Keratinocyte (primary cell): ENCODE data around the gene EFHB. TPM values are rescaled to one million over a fixed set of nuclear protein-coding genes. Genes with fewer than 3 reads are reported as not detected.

Source experiments
- DNase-seq: peaks from one replicate; pipeline ENCODE4 v3.0.0-alpha.2; 2011; ENCODE audit warnings: low read depth, missing footprints, low spot score
- FAIRE-seq: peaks from 2 replicates; lab custom pipeline; 2011; peaks lifted over from hg19 to GRCh38; lab: Jason Lieb, UNC
- H2AFZ ChIP-seq: 2 replicates; pipeline ENCODE4 v1.6.0; 2012; ENCODE audit warnings: low read length, control low read depth, inconsistent platforms; ENCODE audit not compliant: control insufficient read depth
- H3K27ac ChIP-seq: 2 replicates; pipeline ENCODE4 v1.5.1; 2011; ENCODE audit warnings: low read length; ENCODE audit not compliant: control insufficient read depth, insufficient read depth
- H3K27me3 ChIP-seq: 3 replicates; pipeline ENCODE4 v1.6.0; 2011; ENCODE audit warnings: low read length; ENCODE audit not compliant: control insufficient read depth, insufficient read depth; ENCODE audit errors: extremely low read depth
- H3K36me3 ChIP-seq, 2 experiments: 2 replicates in 1 of 2; 3 replicates in 1 of 2; pipeline ENCODE4 v1.5.1; 2011; ENCODE audit warnings: low read length in 2 of 2, mild to moderate bottlenecking in 1 of 2; ENCODE audit not compliant: control insufficient read depth in 2 of 2, insufficient read depth in 2 of 2; ENCODE audit errors: extremely low read depth in 1 of 2
- H3K4me1 ChIP-seq: 3 replicates; pipeline ENCODE4 v1.5.1; 2011; ENCODE audit warnings: low read length; ENCODE audit not compliant: control insufficient read depth, insufficient read depth; ENCODE audit errors: extremely low read depth
- H3K4me2 ChIP-seq: 3 replicates; pipeline ENCODE4 v1.6.0; 2011; ENCODE audit warnings: low read depth, low read length; ENCODE audit not compliant: control insufficient read depth, insufficient read depth; ENCODE audit errors: extremely low read depth
- H3K4me3 ChIP-seq, 3 experiments: fragments of 200-600 bp in 1 of 3; sonication (generic) in 1 of 3; 2 replicates in 2 of 3; 3 replicates in 1 of 3; pipeline ENCODE4 v1.5.1; 2011 to 2016; ENCODE audit warnings: low read length in 3 of 3, mild to moderate bottlenecking in 3 of 3, control low read depth in 2 of 3, inconsistent platforms in 1 of 3, low read depth in 1 of 3, mixed read lengths in 1 of 3, mixed run types in 1 of 3, moderate library complexity in 1 of 3; ENCODE audit not compliant: control insufficient read depth in 2 of 3, insufficient read depth in 2 of 3; ENCODE audit errors: extremely low read depth in 1 of 3
- H3K79me2 ChIP-seq: 2 replicates; pipeline ENCODE4 v1.6.0; 2012; ENCODE audit warnings: low read length; ENCODE audit not compliant: control insufficient read depth, insufficient read depth
- H3K9ac ChIP-seq: 3 replicates; pipeline ENCODE4 v1.6.0; 2011; ENCODE audit warnings: low read length; ENCODE audit not compliant: control insufficient read depth, insufficient read depth; ENCODE audit errors: extremely low read depth
- H3K9me1 ChIP-seq: 3 replicates; pipeline ENCODE4 v1.6.0; 2011; ENCODE audit warnings: low read length; ENCODE audit not compliant: control insufficient read depth, insufficient read depth; ENCODE audit errors: extremely low read depth
- H3K9me3 ChIP-seq: 2 replicates; pipeline ENCODE4 v1.5.1; 2012; ENCODE audit warnings: low read depth, low read length; ENCODE audit not compliant: control insufficient read depth
- H4K20me1 ChIP-seq: 3 replicates; pipeline ENCODE4 v1.6.0; 2011; ENCODE audit warnings: low read length; ENCODE audit not compliant: control insufficient read depth, insufficient read depth; ENCODE audit errors: extremely low read depth
- CTCF ChIP-seq, 3 experiments: IDR thresholded peaks in 1 of 3; conservative IDR thresholded peaks in 1 of 3; optimal IDR thresholded peaks in 1 of 3; 2 replicates in 2 of 3; 3 replicates in 1 of 3; pipeline versions ENCODE3 to v1.5.1; 2011; ENCODE audit warnings: low read length in 3 of 3, mild to moderate bottlenecking in 3 of 3, moderate library complexity in 2 of 3, control low read depth in 1 of 3, inconsistent platforms in 1 of 3; ENCODE audit not compliant: insufficient read depth in 2 of 3; ENCODE audit errors: extremely low read depth in 1 of 3
- EZH2 ChIP-seq: IDR thresholded peaks from one replicate; pipeline ENCODE4 v1.6.1; 2012; ENCODE audit warnings: inconsistent platforms, mild to moderate bottlenecking, low read length, moderate library complexity
- dilution Hi-C: fragments of 300-500 bp; cut with MboI; formaldehyde crosslinking; loops from one replicate; pipeline ENCODE4 v1.7.0; 2020; ENCODE audit warnings: low sequenced_read_pairs; ENCODE audit not compliant: extremely low pct_ligation_motif_present
- polyA plus RNA-seq, 5 experiments: library from polyadenylated mRNA; depleted of rRNA in 3 of 5; stranded (reverse) in 3 of 5; stranded (forward) in 1 of 5; unstranded in 1 of 5; fragments of >200 nt; gene quantifications; 1 replicate in 1 of 5; 2 replicates in 3 of 5; 3 replicates in 1 of 5; pipeline versions ENCODE4 v1.2.1 to v1.2.3, GENCODE V29; 2011 to 2012; ENCODE audit warnings: missing spikeins in 2 of 5, low read depth in 1 of 5, low replicate concordance in 1 of 5

The EFHB gene
- polyA plus RNA-seq, 1 donor (not counting 4 experiments of a cell fraction or from before 2014, with no cell fraction given) = 0.26 TPM

- Histone ChIP-seq H3K79me2 (peaks cover 95% of the 10 kb centered on the region), H3K4me3 (no peak overlapping the region), H3K9me1 (no peaks in the 10 kb centered on the region), H4K20me1 (no peaks in the 10 kb centered on the region), H3K4me1 (peaks cover 6% of the 10 kb centered on the region), H3K36me3 (peaks cover 6 to 27% of the 10 kb centered on the region in 2 experiments), H3K9ac (no peak overlapping the region), H3K27me3 (no peaks in the 10 kb centered on the region), H3K9me3 (no peaks in the 10 kb centered on the region), H3K27ac (no peak overlapping the region), H2AFZ (no peak overlapping the region), H3K4me2 (no peak overlapping the region)
- DNase-seq (no peak), FAIRE-seq (no peak)
- dilution Hi-C loops = no loop called here
- TF ChIP-seq CTCF (optimal IDR thresholded peaks at IDR 0.05 in 1 of 3, IDR thresholded peaks at IDR 0.05 in 1 of 3, conservative IDR thresholded peaks at IDR 0.05 in 1 of 3; ENCODE audit: extremely low read depth in 1 of 3, insufficient read depth in 2 of 3, low read length in 3 of 3) (no peak), EZH2 (no peak)
Measured at GRCh38 chr3:19954676-19955075, 20.7 kb upstream of the EFHB start.

GRCh38 chr3:19950316-19950715, 16.3 kb upstream of the EFHB start:
- Histone ChIP-seq H3K4me3 (no peak overlapping the region), H3K79me2 (peaks cover 79% of the 10 kb centered on the region), H3K9ac (no peak overlapping the region), H3K27ac (no peak overlapping the region), H3K4me1 (peaks cover 23% of the 10 kb centered on the region), H3K9me3 (no peaks in the 10 kb centered on the region), H4K20me1 (no peaks in the 10 kb centered on the region), H3K36me3 (peaks cover 4 to 17% of the 10 kb centered on the region in 2 experiments), H3K9me1 (no peaks in the 10 kb centered on the region), H3K27me3 (no peaks in the 10 kb centered on the region), H3K4me2 (peak overlapping the region; percentile 84), H2AFZ (no peak overlapping the region)
- TF ChIP-seq EZH2 = no peak
- TF ChIP-seq CTCF (optimal IDR thresholded peaks at IDR 0.05 in 1 of 3, IDR thresholded peaks at IDR 0.05 in 1 of 3, conservative IDR thresholded peaks at IDR 0.05 in 1 of 3; ENCODE audit: extremely low read depth in 1 of 3, insufficient read depth in 2 of 3, low read length in 3 of 3) = no peak
- FAIRE-seq = no peak
- dilution Hi-C loops = no loop called here
- DNase-seq = no peak
